GM23248 (cell line): ENCODE measurements around the gene PYGM.

ENCODE experiments used
- EZH2 ChIP-seq: fragments of 200-600 bp; sonication (generic); IDR thresholded peaks from 2 replicates; pipeline ENCODE4 v1.6.1; 2018; ENCODE audit warnings: antibody characterized with exemption, mild to moderate bottlenecking; ENCODE audit not compliant: insufficient read depth, poor library complexity, severe bottlenecking
- EZH2phosphoT487 ChIP-seq: fragments of 200-600 bp; sonication (generic); IDR thresholded peaks from 2 replicates; pipeline ENCODE4 v1.6.1; 2018; ENCODE audit warnings: antibody characterized with exemption, moderate library complexity, mild to moderate bottlenecking, low read depth; ENCODE audit not compliant: insufficient read depth

DNA sequence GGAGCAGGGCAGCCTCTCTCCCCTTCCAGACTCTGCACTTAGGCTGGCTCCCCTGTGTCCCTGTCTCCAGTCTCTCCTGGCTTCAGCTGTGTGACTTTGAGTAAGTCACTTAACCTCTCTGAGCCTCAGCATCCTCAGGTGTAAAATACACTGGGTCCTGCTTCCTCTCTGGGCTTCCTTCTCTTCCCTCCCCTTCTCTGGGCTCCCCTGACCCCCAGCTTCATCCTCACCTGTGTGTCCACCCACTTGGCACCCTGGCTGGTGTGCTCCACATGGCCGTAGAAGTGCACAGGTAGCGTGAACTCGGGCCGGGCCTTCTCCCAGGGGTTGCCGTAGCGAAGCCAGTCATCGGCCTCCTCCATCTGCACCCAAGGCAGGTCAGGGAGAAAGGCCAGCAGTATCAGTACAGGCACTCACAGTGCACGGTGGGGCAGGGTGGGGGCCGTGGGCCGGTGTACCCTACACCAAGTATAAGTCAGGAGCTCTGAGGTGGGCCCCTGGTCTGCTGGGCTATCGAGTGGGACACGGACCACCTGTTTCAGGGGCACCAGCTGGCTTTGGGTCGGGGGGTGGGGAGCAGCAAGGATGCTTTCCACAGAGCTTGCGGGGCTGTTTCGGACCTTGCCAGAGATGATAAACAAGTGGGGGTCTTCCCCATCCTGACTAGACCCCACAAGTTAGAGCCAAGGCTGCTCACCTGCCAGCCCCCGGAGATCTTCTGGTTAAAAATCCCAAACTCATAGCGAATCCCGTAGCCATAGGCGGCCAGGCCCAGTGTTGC, 2.0 kb downstream of the PYGM start:
- no peak for TF ChIP-seq EZH2phosphoT487
- TF ChIP-seq EZH2, result no peak
